MM.1S (cell line): ENCODE results near the gene BICD1.

Source experiments
- CTCF ChIP-seq: fragments of 300-600 bp; sonication (generic); IDR thresholded peaks from 2 replicates; pipeline ENCODE4 v1.5.1; 2016; ENCODE audit warnings: antibody characterized with exemption, low read length, mixed read lengths
- EZH2 ChIP-seq: fragments of 300-600 bp; sonication (generic); optimal IDR thresholded peaks from 2 replicates; pipeline ENCODE3; 2017; ENCODE audit warnings: low read depth, mild to moderate bottlenecking, antibody characterized with exemption, low read length, mixed read lengths

DNA sequence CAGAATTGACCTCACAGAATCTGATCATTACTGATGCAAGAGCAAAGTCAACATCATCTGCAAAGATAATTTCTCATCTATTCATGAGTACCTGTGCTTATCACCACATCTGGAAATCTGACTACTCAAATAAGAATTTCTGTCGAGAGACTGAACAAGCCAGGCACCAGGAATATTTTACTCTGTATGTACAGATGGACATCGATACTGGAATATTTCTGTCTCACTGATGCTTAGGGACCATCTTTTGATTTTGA lies 105.2 kb downstream of the BICD1 start:
- TF ChIP-seq CTCF (no peak), EZH2 (no peak)
